Measurements from ENCODE around the gene IYD. TPM values are rescaled to one million over a fixed set of nuclear protein-coding genes. Genes with fewer than 3 reads are reported as not detected.

The IYD gene
- total and polyA plus RNA-seq, 2 donors from 2014 or later: 2.3 to 6.0 TPM

- intact Hi-C loops (cut with DNase I): no loop called here
- H3K27ac ChIP-seq (ENCODE audit: low read depth in 2 of 2, low read length in 2 of 2): no peak overlapping the region
- DNase-seq: peak in 1 of 5 donors; percentile 50
- FAIRE-seq: no peak
- H3K4me3 ChIP-seq (ENCODE audit: low read length in 3 of 3): no peak overlapping the region
- H3K27me3 ChIP-seq (ENCODE audit: control insufficient read depth, insufficient read depth, low read length): no peaks in the 10 kb centered on the region
- H3K36me3 ChIP-seq (ENCODE audit: control insufficient read depth in 2 of 3, insufficient read depth in 3 of 3, low read length in 3 of 3): no peaks in the 10 kb centered on the region
- H3K4me1 ChIP-seq (ENCODE audit: control insufficient read depth in 2 of 3, insufficient read depth in 2 of 3, low read depth in 1 of 3, low read length in 3 of 3): peaks cover 0 to 3% (median 0%) of the 10 kb centered on the region in 3 donors
- no peak overlapping the region for H3K9ac ChIP-seq (ENCODE audit: low read length in 3 of 3)
- no peak for TF ChIP-seq CTCF (IDR thresholded peaks at IDR 0.05; ENCODE audit: borderline replicate concordance, extremely low read depth, insufficient read depth)
- no peaks in the 10 kb centered on the region for H3K9me3 ChIP-seq (ENCODE audit: control insufficient read depth in 2 of 3, insufficient read depth in 1 of 3, low read length in 3 of 3)
Measured at GRCh38 chr6:150420926-150421325, 52.1 kb downstream of the IYD start.

GRCh38 chr6:150425508-150425907, 56.7 kb downstream of the IYD start:
- no peak for FAIRE-seq
- no peaks in the 10 kb centered on the region for H3K36me3 ChIP-seq (ENCODE audit: control insufficient read depth in 2 of 3, insufficient read depth in 3 of 3, low read length in 3 of 3)
- H3K9me3 ChIP-seq (ENCODE audit: control insufficient read depth in 2 of 3, insufficient read depth in 1 of 3, low read length in 3 of 3): no peaks in the 10 kb centered on the region
- H3K4me1 ChIP-seq (ENCODE audit: control insufficient read depth in 2 of 3, insufficient read depth in 2 of 3, low read depth in 1 of 3, low read length in 3 of 3): no peaks in the 10 kb centered on the region
- no peak overlapping the region for H3K9ac ChIP-seq (ENCODE audit: low read length in 3 of 3)
- no peak for DNase-seq
- no peak overlapping the region for H3K27ac ChIP-seq (ENCODE audit: low read depth in 2 of 2, low read length in 2 of 2)
- H3K4me3 ChIP-seq (ENCODE audit: low read length in 3 of 3): no peak overlapping the region
- TF ChIP-seq CTCF (IDR thresholded peaks at IDR 0.05; ENCODE audit: borderline replicate concordance, extremely low read depth, insufficient read depth): no peak
- no peaks in the 10 kb centered on the region for H3K27me3 ChIP-seq (ENCODE audit: control insufficient read depth, insufficient read depth, low read length)
- intact Hi-C loops (cut with DNase I): no loop called here

GRCh38 chr6:150426198-150426597, 57.4 kb downstream of the IYD start:
- H3K27me3 ChIP-seq (ENCODE audit: control insufficient read depth, insufficient read depth, low read length): no peaks in the 10 kb centered on the region
- intact Hi-C loops (cut with DNase I): no loop called here
- TF ChIP-seq CTCF (IDR thresholded peaks at IDR 0.05; ENCODE audit: borderline replicate concordance, extremely low read depth, insufficient read depth): no peak
- no peaks in the 10 kb centered on the region for H3K36me3 ChIP-seq (ENCODE audit: control insufficient read depth in 2 of 3, insufficient read depth in 3 of 3, low read length in 3 of 3)
- no peak for DNase-seq
- H3K27ac ChIP-seq (ENCODE audit: low read depth in 2 of 2, low read length in 2 of 2): no peak overlapping the region
- H3K9me3 ChIP-seq (ENCODE audit: control insufficient read depth in 2 of 3, insufficient read depth in 1 of 3, low read length in 3 of 3): no peaks in the 10 kb centered on the region
- no peak overlapping the region for H3K4me3 ChIP-seq (ENCODE audit: low read length in 3 of 3)
- no peak overlapping the region for H3K9ac ChIP-seq (ENCODE audit: low read length in 3 of 3)
- H3K4me1 ChIP-seq (ENCODE audit: control insufficient read depth in 2 of 3, insufficient read depth in 2 of 3, low read depth in 1 of 3, low read length in 3 of 3): no peaks in the 10 kb centered on the region
- no peak for FAIRE-seq

GRCh38 chr6:150427037-150427602, 58.3 kb downstream of the IYD start:
- TF ChIP-seq CTCF (IDR thresholded peaks at IDR 0.05; ENCODE audit: borderline replicate concordance, extremely low read depth, insufficient read depth): no peak
- H3K4me1 ChIP-seq (ENCODE audit: control insufficient read depth in 2 of 3, insufficient read depth in 2 of 3, low read depth in 1 of 3, low read length in 3 of 3): no peaks in the 10 kb centered on the region
- FAIRE-seq (no peak), DNase-seq (peak in 2 of 5 donors; percentile 69 to 77)
- intact Hi-C loops (cut with DNase I): no loop called here
- H3K9ac ChIP-seq (ENCODE audit: low read length in 3 of 3): no peak overlapping the region
- H3K36me3 ChIP-seq (ENCODE audit: control insufficient read depth in 2 of 3, insufficient read depth in 3 of 3, low read length in 3 of 3): no peaks in the 10 kb centered on the region
- no peak overlapping the region for H3K4me3 ChIP-seq (ENCODE audit: low read length in 3 of 3)
- no peaks in the 10 kb centered on the region for H3K27me3 ChIP-seq (ENCODE audit: control insufficient read depth, insufficient read depth, low read length)
- no peak overlapping the region for H3K27ac ChIP-seq (ENCODE audit: low read depth in 2 of 2, low read length in 2 of 2)
- no peaks in the 10 kb centered on the region for H3K9me3 ChIP-seq (ENCODE audit: control insufficient read depth in 2 of 3, insufficient read depth in 1 of 3, low read length in 3 of 3)
